GM08714 (cell line): ENCODE data around the gene RSU1.

Experiments used
- H3K4me3 ChIP-seq: fragments of 200-500 bp; sonication (Bioruptor generic); 2 replicates; pipeline ENCODE4 v1.5.1; 2014; ENCODE audit warnings: mild to moderate bottlenecking, low read length, inconsistent platforms
- ZNF274 ChIP-seq: IDR thresholded peaks from 2 replicates; pipeline ENCODE4 v1.6.1; 2012; ENCODE audit warnings: mild to moderate bottlenecking, low read depth, low read length

The RSU1 gene

DNA sequence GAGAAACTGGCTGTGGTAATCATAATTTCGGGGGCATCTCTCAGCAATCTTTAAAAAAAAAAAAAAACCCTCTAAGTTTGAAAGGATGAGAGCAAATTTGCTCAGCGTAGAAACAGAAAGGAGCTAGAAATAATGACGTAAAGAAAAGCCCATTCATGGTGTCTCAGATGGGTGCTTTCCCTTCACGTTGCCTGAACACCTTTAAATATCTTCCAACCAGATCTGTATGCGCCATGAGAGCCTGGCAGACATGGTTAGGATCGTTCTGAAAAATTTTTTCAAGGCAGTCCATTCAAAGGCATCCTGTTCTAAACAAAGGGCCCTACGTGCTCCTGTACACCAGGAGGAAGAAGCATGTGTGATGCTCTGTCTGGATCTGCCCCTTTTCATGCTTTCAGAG lies 154.3 kb downstream of the RSU1 start:
- H3K4me3 ChIP-seq = no peak overlapping the region
- TF ChIP-seq ZNF274 = no peak

DNA sequence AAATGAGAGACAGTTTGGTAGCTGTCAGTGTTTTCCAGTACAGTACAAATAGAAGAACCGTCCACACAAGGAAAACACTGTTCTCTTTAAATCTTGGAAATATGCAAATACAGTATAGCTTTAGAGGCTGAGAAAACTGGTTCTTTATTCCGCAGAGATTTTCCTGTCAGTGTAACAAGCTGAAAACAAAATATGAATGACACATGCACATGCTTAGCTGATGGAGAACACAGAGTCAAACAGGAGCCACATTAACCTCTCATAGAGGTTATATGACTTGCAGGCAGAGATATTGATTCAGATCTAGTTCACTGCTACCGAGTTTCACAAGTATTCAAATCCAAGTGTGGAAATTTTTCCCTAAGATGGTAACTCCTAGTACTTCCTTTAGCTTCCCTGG lies 160.3 kb downstream of the RSU1 start:
- no peak for TF ChIP-seq ZNF274
- H3K4me3 ChIP-seq = no peak overlapping the region

- no peak for TF ChIP-seq ZNF274
- H3K4me3 ChIP-seq = no peak overlapping the region
These were observed 164.0 kb downstream of the RSU1 start for GRCh38 chr10:16653224-16653623.

DNA sequence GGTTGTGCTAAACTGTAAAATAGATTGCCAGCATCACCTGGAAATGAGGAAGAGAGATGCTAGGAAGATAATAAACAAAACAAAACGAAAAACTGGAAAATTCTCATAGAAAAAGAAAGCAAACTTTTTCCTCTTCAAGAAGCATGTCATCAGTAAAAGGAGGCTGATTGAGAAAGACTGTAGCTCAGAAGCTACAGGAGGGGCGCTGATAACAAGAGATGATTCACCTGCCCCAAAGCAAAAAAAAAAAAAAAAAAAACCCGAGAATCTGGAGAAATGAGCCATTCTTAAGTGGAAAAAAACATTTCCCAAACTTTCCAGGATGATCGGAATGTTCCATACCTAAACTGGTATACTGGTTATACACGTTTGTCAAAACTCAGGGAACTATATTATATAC lies 165.1 kb downstream of the RSU1 start:
- H3K4me3 ChIP-seq = no peak overlapping the region
- no peak for TF ChIP-seq ZNF274

DNA sequence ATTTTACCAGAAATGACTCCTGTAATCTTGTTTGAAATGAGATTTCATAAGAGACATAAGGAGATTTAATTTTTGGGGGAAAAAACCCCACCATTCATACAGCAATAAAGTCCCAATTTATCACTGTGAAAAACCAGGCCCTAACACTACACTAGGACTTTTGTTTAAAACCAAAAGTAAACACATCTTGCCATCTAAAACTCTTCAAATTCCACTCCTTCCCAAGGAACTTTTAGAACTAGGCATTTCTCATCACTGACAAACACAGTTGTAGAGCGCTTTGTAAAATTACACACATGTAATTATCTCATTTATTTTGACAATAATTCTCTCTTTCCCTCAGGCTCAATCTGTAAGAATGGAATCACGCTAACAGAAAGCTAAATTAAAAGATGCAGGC lies 167.5 kb downstream of the RSU1 start:
- no peak overlapping the region for H3K4me3 ChIP-seq
- no peak for TF ChIP-seq ZNF274

- no peak for TF ChIP-seq ZNF274
- H3K4me3 ChIP-seq = no peak overlapping the region
These were observed 168.9 kb downstream of the RSU1 start for GRCh38 chr10:16648366-16648765.

DNA sequence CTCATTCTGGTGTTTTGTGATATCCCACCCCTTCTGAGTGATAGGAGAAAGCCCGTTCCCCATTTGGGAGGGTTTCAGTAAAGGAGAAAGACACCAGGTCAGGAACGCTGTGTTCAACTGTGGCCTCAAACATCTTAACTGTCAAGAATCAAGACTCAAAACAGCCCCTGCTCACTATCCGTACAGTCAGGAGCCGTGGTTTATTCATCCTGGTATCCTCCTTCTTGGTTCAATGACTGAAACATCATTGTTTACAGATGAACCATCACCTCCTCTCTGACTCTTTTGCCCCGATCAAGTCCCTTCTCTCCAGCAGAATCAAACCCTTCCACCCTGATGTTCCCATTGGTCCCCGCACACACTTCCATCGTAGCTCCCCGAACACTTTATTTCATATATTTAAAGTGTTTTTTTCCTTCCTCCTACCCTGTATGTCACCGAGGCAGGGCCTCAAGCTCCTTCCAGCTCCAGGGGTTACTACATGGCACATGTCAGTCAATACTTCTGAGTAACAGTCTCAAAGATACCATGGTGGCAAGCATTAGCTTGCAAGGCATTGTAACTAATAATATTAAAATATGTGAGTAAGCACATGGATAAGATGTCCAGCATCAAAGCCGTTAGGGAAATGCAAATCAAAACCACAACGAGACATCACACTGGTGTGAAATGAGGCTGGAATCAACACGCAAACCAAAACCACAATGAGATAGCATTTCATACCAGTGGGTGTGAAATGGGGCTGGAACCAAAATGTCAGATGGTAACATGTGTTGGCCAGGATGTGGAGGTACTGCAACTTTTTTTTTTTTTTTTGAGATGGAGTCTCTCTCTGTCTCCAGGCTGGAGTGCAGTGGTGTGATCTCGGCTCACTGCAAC lies 170.8 kb downstream of the RSU1 start:
- TF ChIP-seq ZNF274 = no peak
- no peak overlapping the region for H3K4me3 ChIP-seq

DNA sequence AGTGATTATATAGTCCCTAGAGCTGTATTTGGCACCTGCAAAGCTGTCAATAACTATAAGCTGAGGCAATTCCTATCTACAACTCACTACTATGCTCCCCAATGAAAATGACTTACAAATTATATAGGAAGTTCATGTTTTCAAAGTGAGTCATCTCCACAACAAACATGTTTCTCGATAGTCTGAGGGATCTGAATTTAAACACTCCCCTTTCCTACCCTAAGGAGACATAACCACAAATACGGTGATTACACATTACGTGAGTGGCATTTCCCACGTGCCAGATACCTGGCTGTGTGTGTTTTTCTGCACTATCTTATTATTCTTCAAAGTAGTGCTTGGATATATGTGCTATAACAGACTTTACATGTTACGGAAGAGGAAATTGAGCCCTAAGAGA lies 173.1 kb downstream of the RSU1 start:
- no peak overlapping the region for H3K4me3 ChIP-seq
- no peak for TF ChIP-seq ZNF274

GRCh38 chr10:16643502-16643901 lies 173.7 kb downstream of the RSU1 start:
- TF ChIP-seq ZNF274 = no peak
- H3K4me3 ChIP-seq = no peak overlapping the region

- no peak overlapping the region for H3K4me3 ChIP-seq
- no peak for TF ChIP-seq ZNF274
These were observed 177.1 kb downstream of the RSU1 start for GRCh38 chr10:16640153-16640552.

DNA sequence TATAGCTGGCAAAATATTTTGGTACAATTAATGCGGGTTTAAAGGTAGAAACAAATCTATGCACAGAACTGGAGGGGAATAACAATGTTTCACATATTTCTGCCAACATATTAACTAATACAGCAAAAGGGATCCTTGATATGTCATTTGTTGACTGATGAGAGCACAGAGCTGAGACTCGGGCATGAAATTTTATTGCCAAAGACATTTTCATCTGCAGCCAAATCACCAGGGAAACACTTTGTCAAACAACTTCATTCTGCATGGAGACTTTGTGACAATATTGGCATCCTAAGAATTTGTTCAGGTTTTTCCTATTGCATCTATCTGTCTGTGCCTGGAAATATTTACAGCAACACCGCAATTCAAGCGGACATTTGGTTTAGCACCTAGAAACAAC lies 177.8 kb downstream of the RSU1 start:
- no peak for TF ChIP-seq ZNF274
- no peak overlapping the region for H3K4me3 ChIP-seq

DNA sequence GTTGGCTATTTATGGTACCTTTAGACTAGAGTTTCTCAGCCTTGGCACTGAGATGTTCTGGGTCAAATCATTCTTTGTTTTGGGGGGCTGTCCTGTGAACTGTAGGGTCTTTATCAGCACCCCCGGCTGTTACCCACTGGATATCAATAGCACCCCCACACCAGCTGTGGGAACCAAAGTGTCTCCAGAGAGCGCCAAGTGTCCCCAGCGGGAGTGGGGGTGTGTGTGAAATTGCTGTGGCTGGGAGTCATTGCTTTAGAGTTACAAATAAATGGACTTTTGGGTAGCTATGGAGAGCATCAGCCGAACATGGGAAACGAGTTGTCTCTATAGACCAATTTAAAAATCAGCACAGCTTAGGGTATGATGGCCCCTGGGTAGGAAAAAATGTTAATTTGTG lies 184.2 kb downstream of the RSU1 start:
- no peak for TF ChIP-seq ZNF274
- no peak overlapping the region for H3K4me3 ChIP-seq

DNA sequence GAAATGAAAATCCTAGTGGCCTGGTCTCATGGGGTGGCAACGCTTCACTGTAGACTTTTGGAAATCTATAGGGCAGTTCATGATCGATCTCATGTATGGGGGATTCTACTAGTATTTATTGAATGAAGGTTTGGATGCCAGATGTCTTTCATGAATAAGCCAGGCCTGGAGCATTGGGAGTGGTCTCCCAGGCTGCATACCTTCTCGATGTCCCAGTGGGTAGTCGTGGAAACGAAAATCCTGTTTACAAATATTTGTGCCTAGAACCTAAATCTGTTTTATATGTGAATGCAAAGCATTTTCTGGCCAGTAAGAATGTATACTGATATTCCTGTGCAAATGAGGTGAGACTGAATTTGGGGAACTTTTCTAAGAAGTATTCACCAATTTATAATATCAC lies 190.5 kb downstream of the RSU1 start:
- no peak overlapping the region for H3K4me3 ChIP-seq
- no peak for TF ChIP-seq ZNF274

GRCh38 chr10:16612981-16613355 lies 204.3 kb downstream of the RSU1 start:
- H3K4me3 ChIP-seq = no peak overlapping the region
- no peak for TF ChIP-seq ZNF274

DNA sequence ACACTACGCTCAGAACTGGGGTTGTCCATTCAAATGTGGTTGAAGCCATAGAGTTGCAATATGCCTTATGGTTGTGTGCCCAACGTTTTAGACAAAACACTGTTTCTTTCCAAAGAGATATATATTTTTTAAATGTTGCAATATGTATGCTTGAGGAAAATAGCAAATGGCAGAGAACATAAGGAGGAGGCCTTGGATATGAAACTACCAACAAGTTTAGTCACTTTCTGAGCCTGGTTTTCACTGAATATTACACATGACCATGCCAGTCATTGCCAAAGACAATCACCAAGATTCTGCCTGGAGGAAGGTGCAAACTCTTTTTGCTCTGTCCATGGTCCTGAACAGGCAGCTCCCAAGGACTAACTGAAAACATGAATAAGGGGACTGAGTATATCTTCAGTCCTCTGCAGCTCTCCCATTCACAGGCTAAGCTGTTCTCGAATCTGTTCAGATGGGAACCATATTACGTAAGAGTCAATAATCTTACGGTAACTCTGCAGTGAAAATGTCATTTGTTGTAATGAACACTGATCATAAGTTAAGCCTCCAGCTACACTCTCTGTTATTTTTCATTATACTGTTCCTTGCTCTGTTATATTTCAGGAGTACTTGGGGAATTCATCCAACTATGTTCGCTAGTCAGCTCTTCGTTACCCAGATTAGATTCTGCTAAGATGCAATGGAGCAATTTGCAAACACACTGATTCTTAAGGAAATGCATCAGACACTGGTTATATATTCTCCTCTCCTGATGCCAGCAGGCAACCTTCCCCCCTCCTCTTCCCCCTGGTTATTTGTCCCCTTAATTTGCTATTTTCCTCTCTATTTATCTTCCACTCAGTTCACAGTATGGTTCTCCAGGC lies 204.9 kb downstream of the RSU1 start:
- no peak overlapping the region for H3K4me3 ChIP-seq
- no peak for TF ChIP-seq ZNF274
